Kidney epithelial cell (primary cell): ENCODE measurements around the gene VGF. TPM values are rescaled to one million over a fixed set of nuclear protein-coding genes. Genes with fewer than 3 reads are reported as not detected.

Source experiments
- DNase-seq: peaks from one replicate; pipeline ENCODE4 v3.0.0-alpha.2; 2010; ENCODE audit warnings: low read depth
- H3K27me3 ChIP-seq: 2 replicates; pipeline ENCODE4 v1.6.0; 2011; ENCODE audit warnings: low read length; ENCODE audit not compliant: control insufficient read depth, insufficient read depth
- H3K36me3 ChIP-seq: 2 replicates; pipeline ENCODE4 v1.5.1; 2011; ENCODE audit warnings: low read length; ENCODE audit not compliant: control insufficient read depth, insufficient read depth
- H3K4me3 ChIP-seq: 2 replicates; pipeline ENCODE4 v1.5.1; 2011; ENCODE audit warnings: low read depth, mild to moderate bottlenecking, control low read depth, low read length
- total RNA-seq: library from RNA; depleted of rRNA; stranded (reverse); fragments of >200 nt; gene quantifications from 2 replicates; pipeline ENCODE4 v1.2.3, GENCODE V29; 2015
- TF ChIP-seq, protein P1 (sequence below): IDR thresholded peaks from 2 replicates; pipeline ENCODE4 v1.5.1; 2011; ENCODE audit warnings: mild to moderate bottlenecking, moderate library complexity, low read length, control low read depth, inconsistent platforms; ENCODE audit not compliant: insufficient read depth, poor library complexity, severe bottlenecking

The VGF gene
- total RNA-seq, 1 donor from 2014 or later, result 17.8 TPM

DNA sequence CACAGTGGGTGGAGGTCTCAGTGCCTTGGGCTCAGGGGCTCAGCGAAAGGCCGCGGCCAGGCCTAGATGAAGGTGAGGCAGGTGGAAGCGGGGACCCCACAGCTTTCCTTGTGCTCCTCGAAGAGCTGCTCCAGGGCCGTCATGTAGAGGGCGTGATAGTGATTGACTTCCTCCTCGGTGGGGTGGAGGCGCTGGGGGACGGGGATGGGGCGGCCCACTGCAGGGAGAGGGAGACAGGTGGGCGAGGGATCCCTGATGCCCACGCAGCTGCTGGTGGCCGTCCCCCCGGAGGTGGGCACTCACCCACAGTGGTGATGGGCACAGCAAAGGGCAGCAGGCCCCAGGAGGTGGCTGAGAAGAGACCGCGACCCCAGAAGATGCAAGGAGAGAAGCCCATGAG, 30.5 kb upstream of the VGF start:
- H3K27me3 ChIP-seq, result peaks cover 14% of the 10 kb centered on the region
- TF ChIP-seq, protein P1, sequence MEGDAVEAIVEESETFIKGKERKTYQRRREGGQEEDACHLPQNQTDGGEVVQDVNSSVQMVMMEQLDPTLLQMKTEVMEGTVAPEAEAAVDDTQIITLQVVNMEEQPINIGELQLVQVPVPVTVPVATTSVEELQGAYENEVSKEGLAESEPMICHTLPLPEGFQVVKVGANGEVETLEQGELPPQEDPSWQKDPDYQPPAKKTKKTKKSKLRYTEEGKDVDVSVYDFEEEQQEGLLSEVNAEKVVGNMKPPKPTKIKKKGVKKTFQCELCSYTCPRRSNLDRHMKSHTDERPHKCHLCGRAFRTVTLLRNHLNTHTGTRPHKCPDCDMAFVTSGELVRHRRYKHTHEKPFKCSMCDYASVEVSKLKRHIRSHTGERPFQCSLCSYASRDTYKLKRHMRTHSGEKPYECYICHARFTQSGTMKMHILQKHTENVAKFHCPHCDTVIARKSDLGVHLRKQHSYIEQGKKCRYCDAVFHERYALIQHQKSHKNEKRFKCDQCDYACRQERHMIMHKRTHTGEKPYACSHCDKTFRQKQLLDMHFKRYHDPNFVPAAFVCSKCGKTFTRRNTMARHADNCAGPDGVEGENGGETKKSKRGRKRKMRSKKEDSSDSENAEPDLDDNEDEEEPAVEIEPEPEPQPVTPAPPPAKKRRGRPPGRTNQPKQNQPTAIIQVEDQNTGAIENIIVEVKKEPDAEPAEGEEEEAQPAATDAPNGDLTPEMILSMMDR, result no peak

GRCh38 chr7:101189109-101189508, 23.7 kb upstream of the VGF start:
- DNase-seq, result no peak
- TF ChIP-seq, protein P1, result no peak
- no peak overlapping the region for H3K4me3 ChIP-seq
- H3K36me3 ChIP-seq, result no peaks in the 10 kb centered on the region
- no peaks in the 10 kb centered on the region for H3K27me3 ChIP-seq

More for the DNA sequence above, 30.5 kb upstream of the VGF start:
- Histone ChIP-seq H3K4me3 (no peak overlapping the region), H3K36me3 (no peaks in the 10 kb centered on the region)
- no peak for DNase-seq

DNA sequence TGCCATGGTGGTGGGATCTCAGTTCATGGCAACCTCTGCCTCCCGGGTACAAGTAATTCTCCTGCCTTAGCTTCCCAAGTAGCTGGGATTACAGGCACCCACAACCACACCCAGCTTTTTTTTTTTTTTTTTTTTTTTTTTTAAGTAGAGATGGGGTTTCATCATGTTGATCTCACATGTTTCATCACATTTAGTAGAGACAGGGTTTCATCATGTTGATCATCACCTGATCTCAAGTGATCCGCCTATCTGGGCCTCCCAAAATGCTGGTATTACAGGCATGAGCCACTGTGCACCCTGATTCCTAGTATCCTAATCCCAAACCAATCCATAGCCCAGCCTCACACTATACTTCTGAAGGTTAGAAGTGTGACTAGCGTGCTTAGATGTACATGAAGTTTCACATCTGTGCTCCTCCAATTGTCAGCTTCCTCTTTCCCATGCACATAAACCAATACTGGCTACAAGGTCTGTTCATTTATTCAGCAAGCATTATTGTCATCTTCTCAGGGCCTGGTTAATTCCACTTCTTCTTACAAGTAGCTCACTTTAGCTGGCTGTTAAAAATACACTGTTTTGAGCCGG, 21.6 kb upstream of the VGF start:
- H3K4me3 ChIP-seq, result no peak overlapping the region
- TF ChIP-seq, protein P1, result no peak
- no peak for DNase-seq
- no peaks in the 10 kb centered on the region for H3K36me3 ChIP-seq
- no peaks in the 10 kb centered on the region for H3K27me3 ChIP-seq

DNA sequence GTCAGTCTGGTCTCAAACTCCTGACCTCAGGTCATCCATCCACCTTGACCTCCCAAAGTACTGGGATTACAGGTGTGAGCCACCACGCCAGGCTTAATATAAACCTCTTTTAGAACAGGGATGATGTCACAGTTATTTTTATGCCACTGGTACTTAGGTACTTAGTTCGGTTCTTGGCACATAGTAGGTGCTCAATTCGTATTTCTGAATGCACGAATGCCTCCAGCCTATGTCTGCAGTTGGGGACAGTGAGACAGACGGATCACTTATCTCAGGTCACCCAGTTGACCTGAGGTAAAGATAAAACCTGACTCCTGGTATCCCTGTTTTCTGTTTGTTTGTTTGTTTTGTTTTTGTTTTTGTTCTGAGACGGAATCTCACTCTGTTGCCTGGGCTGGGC, 20.8 kb upstream of the VGF start:
- H3K4me3 ChIP-seq, result no peak overlapping the region
- no peaks in the 10 kb centered on the region for H3K36me3 ChIP-seq
- no peak for DNase-seq
- TF ChIP-seq, protein P1, result no peak
- H3K27me3 ChIP-seq, result no peaks in the 10 kb centered on the region

GRCh38 chr7:101185258-101185839, 20.0 kb upstream of the VGF start:
- TF ChIP-seq, protein P1, result no peak
- no peak overlapping the region for H3K4me3 ChIP-seq
- H3K36me3 ChIP-seq, result no peaks in the 10 kb centered on the region
- H3K27me3 ChIP-seq, result peaks cover 6% of the 10 kb centered on the region
- no peak for DNase-seq
